Measurements from ENCODE around the gene NDUFS5.
"Not testable (repeated sequence)": the region's sequence is repeated elsewhere in the genome, so short reads cannot be mapped to it uniquely, and the experiment has no call there.

Gene NDUFS5

DNA sequence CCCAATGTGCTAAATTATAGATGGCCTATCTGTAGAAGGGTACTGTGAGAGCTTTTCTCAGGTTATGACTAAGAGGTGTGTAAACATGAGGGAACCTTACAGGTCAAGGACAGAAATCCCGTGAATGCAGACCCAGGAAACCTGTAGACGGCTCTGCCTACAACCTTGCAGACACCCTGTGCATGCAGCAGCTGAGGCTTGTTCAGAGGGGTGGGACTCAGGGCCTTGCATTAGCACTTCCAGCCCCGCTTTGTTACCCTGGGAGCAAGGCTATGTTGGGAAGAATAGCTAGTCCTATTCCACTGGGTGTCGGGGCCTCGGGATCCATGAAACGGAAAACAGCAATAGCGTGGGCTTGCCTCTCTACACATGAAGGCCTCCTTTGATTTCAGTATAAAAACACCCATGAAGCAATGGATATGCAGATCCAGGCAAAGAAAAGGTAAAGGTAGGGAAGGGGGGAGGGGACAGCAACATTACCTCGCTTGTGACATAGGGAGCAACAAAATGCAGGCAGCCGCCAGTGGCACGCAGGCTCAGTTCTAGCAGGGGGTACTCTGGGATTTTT is 9.5 kb upstream of the NDUFS5 start:
- DNase-seq: no peak

DNA sequence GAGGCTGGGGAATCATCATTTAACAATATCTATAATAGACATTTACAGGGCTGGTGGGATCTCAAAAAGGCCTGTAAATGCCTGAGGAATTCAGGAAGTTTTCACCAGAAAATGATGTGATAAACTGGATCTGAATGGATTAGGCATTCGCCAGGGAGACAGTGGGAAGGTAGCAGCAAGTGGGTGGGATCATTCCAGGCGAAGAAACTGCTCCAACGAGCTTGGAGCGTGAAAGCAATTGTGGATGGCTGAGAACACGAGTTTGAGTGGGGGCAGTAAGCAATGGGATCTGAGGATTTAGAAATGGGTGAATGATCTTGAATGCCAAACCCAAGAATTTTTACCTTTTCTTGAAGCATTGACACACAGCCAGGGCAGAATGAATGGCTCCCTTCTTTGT is 8.9 kb upstream of the NDUFS5 start:
- DNase-seq: no peak

DNA sequence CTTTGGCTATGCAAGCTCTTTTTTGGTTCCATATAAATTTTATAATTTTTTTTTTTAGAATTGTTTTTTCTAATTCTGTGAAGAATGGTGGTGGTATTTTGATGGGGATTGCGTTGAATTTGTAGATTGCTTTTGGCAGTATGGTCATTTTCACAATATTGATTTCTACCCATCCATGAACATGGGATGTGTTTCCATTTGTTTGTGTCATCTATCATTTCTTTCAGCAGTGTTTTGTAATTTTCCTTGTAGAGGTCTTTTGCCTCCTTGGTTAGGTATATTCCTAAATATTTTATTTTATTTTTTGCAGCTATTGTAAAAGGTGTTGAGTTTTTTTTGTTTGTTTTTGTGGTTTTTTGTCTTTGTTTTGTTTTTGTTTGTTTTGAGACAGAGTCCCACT is 5.7 kb upstream of the NDUFS5 start:
- DNase-seq: not testable (repeated sequence)

DNA sequence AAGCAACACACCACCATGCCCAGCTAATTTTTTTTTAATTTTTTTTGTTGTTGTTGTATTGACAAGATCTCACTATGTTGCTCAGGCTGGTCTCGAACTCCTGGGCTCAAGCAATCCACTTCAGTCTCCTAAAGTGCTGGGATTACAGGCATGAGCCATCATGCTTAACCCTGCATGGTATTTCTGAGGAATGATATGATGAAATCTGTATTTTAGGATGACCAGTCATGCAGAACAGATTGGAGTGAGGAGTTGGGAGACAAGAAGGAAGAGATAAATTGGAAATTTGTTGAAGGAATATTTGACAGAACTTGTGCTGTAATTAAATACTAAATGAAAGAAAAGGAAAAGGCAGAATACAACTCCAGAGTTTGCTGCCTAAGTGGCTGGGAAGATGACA is 4.7 kb upstream of the NDUFS5 start:
- no peak for DNase-seq

DNA sequence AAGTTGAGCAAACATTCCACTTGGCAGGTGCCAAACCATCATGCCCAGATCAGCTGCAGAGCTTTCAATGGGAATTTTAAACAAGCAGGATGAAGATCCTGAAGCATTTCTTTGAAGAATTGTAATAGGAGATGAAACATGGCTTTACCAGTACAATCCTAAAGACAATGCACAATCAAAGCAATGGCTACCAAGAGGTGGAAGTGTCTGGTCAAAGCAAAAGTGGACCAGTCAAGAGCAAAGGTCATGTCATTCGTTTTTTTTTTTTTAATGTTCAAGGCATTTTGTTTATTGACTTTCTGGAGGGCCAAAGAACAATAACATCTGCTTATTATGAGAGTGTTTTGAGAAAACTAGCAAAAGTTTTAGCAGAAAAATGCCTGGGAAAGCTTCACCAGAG is 3.0 kb upstream of the NDUFS5 start:
- no peak for DNase-seq

DNA sequence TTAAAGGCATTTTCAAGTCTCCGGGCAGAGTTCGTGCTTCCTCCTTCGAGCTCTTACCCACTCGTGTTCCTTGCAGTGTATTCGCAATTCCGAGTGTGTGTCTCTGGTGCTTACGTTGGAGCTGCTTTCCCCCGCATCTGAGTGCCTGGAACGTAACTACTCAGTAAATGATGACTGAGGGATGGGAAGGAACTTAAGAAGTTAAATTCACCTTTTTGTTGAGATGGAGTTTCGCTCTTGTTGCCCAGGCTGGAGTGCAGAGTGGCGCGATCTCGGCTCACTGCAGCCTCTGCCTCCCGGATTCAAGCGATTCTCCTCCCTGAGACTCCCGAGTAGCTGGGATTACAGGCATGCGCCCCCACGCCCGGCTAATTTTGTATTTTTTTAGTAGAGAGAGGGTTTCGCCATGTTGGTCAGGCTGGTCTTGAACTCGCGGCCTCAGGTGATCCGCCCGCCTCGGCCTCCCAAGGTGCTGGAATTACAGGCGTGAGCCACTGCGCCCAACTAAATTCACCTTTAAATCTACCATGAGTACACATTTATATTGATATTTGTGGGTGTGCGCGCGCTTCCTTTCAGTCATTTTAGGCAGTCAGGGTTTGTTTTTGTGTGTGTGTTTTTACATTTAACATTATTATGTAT is 837 bp downstream of the NDUFS5 start:
- peak; percentile 54 for DNase-seq

DNA sequence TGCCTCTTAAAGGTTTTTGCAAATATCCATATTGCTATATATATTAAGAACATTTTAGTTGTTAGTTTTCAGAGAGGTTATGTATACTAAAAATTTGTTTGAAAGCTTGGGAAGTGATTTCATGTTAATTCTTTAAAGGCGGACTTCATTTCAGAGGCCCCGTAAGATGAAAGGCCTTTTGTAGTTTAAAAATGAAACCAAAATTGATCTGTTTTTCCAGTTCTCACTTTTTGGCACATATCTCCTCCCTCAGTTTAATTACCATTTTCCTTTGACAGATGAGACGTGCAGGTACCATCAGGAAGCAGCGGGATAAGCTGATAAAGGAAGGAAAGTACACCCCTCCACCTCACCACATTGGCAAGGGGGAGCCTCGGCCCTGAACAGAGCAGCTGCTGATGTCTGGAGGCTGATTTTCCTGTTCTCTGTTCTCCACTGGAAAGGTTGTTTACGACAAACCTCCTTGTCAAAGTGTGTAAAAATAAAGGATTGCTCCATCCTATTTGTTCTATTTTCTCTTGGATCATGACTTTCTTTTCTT is 8.0 kb downstream of the NDUFS5 start:
- DNase-seq: no peak

GRCh38 chr1:39036678-39037077 is 10.5 kb downstream of the NDUFS5 start:
- DNase-seq: no peak

DNA sequence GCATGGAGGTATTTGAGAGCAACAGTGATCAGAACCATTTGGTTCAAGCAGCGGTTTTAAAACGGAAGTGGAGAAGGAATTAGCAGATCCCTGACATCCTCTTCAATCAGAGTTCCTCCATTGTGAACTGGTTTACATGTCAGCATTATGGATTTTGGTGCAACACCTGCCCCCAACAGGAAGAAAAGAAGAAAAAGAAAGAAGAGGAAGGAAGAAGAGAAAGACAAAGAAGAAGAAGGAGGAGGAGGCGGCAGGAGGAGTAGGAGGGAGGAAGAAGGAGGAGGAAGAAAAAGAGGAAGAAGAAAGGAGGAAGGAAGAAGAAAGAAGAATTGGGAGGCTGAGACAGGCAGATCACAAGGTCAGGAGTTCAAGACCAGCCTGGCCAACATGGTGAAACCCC is 17.4 kb downstream of the NDUFS5 start:
- no peak for DNase-seq

DNA sequence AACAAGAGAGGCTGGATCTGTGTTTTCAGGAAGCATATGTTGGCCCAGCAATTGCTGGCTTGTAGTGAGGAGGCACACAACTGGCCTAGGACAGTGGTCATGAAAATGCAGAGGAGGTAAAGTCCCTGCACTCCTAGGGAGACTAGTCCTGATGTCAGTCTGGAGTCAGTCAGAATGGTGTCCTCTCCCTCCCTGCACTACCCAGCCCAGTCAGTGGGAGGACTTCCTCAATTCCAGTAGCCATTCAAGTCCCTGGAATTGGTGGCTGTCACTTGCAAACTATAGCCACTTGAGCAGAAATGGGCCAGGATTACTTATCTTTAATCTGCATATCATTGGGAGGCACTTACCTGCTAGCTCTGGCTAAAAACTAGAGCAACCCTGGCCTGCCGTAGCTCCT is 18.6 kb downstream of the NDUFS5 start:
- DNase-seq: peak; percentile 53

DNA sequence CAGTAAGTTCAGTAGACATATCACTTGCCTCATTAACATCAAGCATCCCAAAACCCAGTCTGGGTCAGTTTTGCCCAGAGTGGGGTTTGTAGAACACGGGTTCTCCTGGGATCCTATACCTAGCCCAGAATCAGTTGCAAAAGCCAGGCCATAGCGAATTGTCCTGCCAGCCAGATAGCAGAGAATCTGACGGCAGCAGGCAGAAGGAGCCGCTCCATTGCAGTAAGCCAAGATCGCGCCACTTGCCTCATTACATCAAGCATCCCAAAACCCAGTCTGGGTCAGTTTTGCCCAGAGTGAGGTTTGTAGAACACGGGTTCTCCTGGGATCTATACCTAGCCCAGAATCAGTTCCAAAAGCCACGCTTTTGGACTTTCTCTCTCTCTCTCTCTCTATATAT is 19.1 kb downstream of the NDUFS5 start:
- no peak for DNase-seq

GRCh38 chr1:39046613-39047210 is 20.6 kb downstream of the NDUFS5 start:
- peak; percentile 52 for DNase-seq

GRCh38 chr1:39047374-39048229 is 21.5 kb downstream of the NDUFS5 start:
- peak; percentile 95 for DNase-seq

- peak; percentile 41 for DNase-seq
Measured at GRCh38 chr1:39048745-39049370, 22.7 kb downstream of the NDUFS5 start.

DNA sequence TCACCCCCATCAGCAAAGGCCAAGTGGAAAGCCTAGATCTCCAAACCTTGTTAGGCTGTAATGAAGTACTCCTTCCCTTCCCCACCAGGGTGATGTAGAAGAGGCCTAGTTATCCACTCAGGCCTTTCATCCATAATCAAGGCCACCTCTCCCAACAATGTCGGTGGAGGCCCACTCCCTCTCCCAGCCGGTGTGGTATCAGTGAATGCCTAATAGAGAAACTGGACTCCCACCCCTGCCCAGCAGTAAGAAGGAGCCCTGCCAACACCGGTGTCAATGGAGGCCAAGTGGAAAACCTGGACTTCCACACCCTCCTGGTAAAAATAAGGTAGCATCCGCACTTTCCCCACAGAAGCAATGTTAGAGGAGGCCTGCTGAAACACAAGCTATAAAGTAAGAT is 23.9 kb downstream of the NDUFS5 start:
- no peak for DNase-seq

GRCh38 chr1:39051193-39051850 is 25.2 kb downstream of the NDUFS5 start:
- DNase-seq: not testable (repeated sequence)

DNA sequence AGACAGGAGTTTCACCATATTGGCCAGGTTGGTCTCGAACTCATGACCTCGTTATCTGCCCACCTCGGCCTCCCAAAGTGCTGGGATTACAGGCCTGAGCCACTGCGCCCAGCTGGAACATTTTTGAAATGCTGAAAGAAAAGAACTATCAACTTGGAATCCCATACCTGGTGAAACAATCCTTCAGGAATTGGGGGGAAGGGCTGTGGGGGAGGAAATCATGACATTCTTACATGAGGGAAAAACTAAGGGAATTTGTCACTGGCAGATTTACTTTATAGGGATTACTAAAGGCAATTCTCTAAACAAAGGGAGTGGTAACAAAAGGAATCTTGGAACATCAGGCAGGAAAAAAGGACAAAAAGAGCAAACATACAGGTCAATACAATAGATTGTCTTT is 25.8 kb downstream of the NDUFS5 start:
- DNase-seq: no peak

GRCh38 chr1:39055213-39055710 is 29.1 kb downstream of the NDUFS5 start:
- not testable (repeated sequence) for DNase-seq

- not testable (repeated sequence) for DNase-seq
Measured at GRCh38 chr1:39061516-39061915, 35.4 kb downstream of the NDUFS5 start.

GRCh38 chr1:39061951-39062350 is 35.8 kb downstream of the NDUFS5 start:
- DNase-seq: no peak

DNA sequence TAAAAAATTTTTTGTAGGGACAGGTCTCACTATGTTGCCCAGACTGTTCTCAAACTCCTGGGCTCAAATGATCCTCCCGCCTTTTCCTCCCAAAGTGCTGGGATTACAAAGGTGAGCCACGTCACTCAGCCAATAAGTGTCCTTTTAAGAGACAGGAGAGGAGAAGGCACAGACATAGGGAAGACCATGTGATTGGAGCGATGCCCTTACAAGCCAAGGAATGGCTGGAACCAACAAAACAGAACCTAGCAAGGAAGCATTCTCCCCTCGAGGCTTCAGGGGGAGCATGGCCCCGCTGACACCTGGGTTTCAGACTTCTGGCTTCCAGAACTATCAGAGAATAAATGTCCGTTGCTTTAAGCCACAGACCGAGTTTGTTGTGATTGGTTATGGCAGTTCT is 37.0 kb downstream of the NDUFS5 start:
- DNase-seq: peak; percentile 6

- peak; percentile 13 for DNase-seq
Measured at GRCh38 chr1:39063775-39064174, 37.6 kb downstream of the NDUFS5 start.
